Fibroblast of mammary gland (primary cell): ENCODE results near the gene NEUROD4.

Experiments used
- DNase-seq: peaks from one replicate; pipeline ENCODE4 v3.0.0-alpha.2; 2010; ENCODE audit warnings: low read depth
- H3K4me3 ChIP-seq: 2 replicates; pipeline ENCODE4 v1.5.1; 2011; ENCODE audit warnings: low read depth, mild to moderate bottlenecking, low read length, moderate library complexity; ENCODE audit not compliant: control insufficient read depth
- TF ChIP-seq, protein P1 (sequence below): conservative IDR thresholded peaks from 2 replicates; pipeline ENCODE4 v1.5.1; 2011; ENCODE audit warnings: low read depth, low read length, inconsistent platforms; ENCODE audit not compliant: control insufficient read depth, insufficient read depth

NEUROD4 gene

DNA sequence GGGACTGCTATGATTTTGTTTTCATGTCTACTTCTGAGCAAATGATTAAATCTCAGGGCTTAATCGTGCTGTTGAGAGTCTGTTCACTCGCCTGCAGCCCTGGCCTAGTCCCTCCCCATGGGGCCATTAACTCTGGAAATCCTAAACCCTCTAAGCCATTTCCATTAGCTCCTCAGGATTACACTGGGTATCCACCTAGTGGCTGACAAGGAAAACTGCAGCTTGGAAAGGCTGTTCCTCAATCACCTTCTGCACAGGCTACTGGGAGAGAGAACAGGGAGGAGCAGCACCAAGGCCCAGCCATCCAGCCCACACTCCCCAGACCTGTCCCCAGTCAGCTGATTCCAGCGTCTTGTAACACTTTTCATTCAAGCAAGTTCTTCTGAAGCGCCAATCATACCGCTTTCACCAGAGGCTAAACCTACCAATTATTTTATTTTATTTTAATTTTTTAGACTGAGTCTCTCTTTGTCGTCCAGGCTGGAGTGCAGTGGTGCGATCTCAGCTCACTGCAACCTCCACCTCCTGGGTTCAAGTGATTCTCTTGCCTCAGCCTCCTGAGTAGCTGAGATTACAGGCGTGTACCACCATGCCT, 48.7 kb downstream of the NEUROD4 start:
- no peak overlapping the region for H3K4me3 ChIP-seq
- TF ChIP-seq, protein P1, sequence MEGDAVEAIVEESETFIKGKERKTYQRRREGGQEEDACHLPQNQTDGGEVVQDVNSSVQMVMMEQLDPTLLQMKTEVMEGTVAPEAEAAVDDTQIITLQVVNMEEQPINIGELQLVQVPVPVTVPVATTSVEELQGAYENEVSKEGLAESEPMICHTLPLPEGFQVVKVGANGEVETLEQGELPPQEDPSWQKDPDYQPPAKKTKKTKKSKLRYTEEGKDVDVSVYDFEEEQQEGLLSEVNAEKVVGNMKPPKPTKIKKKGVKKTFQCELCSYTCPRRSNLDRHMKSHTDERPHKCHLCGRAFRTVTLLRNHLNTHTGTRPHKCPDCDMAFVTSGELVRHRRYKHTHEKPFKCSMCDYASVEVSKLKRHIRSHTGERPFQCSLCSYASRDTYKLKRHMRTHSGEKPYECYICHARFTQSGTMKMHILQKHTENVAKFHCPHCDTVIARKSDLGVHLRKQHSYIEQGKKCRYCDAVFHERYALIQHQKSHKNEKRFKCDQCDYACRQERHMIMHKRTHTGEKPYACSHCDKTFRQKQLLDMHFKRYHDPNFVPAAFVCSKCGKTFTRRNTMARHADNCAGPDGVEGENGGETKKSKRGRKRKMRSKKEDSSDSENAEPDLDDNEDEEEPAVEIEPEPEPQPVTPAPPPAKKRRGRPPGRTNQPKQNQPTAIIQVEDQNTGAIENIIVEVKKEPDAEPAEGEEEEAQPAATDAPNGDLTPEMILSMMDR = peak; percentile 82
- DNase-seq = peak; percentile 64

DNA sequence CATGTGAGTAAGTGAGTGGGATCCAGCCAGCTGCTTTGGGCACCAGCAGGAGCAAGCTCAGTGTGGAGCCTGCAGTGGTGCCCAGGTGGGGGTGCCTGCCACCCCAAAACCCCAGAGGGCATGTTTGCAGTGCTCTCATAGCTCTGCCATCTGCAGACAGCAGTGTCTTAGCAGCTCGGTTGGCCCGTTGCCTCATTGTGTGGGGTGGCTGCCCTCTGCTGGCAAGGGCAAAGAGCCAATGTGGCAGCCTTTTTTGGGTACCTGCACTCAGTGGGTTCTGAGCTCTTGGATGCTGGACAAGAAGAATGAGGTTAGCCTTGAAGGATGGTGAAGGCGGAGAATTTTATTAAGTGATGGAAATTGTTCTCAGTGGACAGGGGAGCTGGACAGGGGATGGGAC, 52.3 kb downstream of the NEUROD4 start:
- peak; percentile 15 for DNase-seq
- TF ChIP-seq, protein P1 = peak; percentile 34
- H3K4me3 ChIP-seq = no peak overlapping the region

DNA sequence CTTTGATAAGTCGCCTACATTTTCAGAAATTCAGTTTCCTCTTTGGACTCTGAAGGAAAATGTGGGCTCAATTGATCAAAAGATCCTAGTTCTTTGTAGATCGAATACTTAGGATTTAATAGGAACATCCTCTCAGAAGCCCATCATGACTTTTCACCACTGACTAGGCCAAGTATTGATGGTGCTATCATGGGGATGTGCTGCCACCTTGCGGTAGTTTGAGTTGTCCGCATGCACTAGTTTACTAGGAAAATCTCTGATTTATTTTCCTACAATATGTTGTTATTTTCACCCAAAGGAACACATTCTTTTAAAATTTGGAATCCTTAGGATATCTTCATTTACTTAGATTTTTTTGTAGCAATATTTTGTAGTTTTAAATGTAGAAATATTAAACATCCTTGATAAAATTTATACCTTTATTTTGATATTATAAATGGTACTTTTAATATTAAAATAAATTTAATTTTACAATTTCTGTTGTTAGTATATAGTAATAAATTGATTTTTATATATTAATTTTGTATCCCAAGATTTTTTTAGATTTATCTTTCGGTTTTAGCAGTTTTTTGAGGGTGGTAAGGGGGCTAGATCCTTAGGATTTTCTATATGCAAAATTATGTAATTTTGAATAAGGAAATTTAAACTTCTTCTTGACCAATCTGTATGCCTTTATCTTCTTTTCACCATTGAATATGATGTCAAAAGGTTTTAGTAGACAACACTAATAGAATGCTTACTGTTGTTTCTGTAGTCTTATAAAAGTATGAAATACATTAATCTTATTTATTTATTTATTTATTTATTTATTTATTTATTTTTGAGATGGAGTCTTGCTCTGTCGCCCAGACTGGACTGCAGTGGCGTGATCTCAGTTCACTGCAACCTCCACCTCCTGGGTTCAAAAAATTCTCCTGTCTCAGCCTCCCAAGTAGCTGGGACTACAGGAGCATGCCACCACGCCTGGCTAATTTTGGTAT, 53.6 kb downstream of the NEUROD4 start:
- DNase-seq = peak; percentile 77
- H3K4me3 ChIP-seq = no peak overlapping the region
- TF ChIP-seq, protein P1 = peak; percentile 95

DNA sequence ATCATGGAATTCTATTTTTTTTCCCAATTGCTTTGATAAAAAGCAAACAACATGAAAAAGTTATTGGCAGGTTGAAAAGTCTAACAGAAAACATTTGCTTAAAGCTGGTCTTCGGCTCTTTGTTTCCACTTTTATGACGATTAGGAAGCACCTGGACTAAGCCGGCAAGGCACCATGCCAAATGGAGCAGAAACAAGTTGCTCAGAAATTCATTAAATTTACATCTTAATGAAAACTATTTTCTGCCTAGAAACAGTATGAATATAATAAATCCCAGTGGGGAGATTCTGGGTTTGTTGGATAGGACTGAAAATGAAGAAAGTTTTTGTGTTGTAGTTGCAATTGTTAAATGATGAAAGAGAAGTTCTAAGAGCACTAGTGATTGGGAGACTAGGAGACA, 55.0 kb downstream of the NEUROD4 start:
- DNase-seq = no peak
- TF ChIP-seq, protein P1 = no peak
- no peak overlapping the region for H3K4me3 ChIP-seq
